NCI-H524 (cell line): ENCODE results near the gene AGFG2.
A peak's percentile ranks its signal among the peaks of the same experiment; 100 is the strongest.

Experiments used
- DNase-seq, 2 experiments: peaks; one replicate each; lab custom pipeline; 2025; lab: John Stamatoyannopoulos, UW

Gene AGFG2

DNA sequence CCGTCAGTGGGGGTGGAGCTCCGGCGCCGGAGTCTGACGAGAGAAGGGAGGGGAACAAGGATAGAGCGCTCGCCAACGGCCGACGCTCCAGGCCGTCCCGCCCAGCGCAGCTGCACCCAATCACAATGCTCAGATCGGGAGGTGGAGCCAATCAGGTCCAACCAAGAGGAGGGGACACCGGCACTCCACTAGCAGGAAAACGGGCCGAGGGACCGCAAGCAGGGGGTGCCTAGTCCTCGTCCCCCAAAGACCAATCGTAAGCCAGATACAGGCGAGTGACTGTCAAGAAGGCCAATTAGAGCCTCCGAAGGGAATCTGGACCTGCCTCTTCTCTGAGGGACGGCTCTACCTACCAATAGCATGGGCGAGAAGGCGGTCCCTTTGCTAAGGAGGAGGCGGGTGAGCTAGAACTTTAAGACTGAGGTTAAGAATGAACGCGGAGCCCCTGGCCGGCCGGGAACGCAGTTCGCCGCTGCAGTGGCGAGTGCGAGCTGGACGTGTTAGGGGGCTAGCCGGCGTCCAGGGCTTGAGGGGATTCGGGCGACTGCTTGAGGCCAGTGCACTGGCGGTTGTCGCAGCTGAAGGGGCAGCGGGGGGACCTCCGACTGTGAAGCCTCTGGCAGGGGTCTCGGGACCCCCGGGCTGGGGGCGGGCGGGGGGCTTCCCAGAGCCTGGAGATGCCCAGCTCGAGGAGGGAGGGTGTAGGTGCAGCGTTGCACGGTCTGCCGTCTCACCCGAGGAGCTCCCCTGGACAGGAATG lies 47.4 kb downstream of the AGFG2 start, which contains the start of gene FBXO24:
Gene FBXO24 (plus strand): TSS at position 63 of the 760 bp plus-strand sequence. CDS start 298 bp downstream, at position 361.
- peak; percentile 99 for DNase-seq

DNA sequence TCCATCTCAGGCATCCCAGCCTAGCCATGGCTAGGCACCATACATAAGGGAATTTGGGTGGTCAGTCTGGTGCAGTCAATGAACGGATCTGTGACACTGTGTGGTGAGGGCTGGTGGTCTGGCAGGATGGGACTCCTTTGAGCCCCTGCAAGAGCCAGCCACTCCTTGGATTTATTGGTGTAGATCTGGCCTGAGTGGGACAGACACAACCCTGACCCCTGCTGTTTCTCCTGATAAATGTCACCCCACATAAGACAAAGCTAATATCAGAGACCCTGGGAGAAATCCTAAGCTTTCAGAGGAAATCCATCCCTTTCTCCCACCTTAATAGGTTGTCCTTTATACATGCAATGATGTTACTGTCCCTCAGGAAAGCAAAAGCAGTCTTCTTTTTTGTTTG lies 49.4 kb downstream of the AGFG2 start:
- DNase-seq = peak in 1 of 2 experiments; percentile 42

DNA sequence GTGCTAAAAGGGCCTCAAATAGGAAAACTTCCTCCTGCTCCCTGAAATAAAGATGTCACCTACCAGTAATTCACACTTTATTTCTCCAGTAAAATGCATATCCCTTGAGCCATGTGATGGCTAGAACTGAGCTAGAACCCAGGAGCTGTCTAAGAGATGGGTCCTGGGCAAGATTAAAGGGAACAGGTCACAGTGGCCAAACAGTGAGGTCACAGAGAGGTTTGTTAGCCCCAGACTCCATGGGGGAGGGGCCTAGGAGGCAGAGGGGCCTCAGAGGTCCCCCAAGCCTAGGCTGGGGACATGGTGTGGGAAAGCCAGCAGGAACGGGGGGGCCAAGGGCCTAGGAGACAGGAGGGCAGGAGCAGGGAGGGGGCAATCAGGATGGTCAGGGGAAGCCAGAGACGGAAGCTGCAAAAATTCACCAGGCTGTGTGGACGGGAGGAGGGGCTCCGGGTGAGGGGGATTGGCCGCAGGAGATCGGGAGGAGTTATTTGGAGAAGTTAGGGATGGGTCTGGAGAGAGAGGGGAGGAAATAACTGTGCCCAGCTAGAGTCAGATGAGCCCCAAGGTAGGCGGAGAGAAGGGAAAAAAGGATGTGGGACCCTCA lies 50.4 kb downstream of the AGFG2 start:
- DNase-seq = no peak

DNA sequence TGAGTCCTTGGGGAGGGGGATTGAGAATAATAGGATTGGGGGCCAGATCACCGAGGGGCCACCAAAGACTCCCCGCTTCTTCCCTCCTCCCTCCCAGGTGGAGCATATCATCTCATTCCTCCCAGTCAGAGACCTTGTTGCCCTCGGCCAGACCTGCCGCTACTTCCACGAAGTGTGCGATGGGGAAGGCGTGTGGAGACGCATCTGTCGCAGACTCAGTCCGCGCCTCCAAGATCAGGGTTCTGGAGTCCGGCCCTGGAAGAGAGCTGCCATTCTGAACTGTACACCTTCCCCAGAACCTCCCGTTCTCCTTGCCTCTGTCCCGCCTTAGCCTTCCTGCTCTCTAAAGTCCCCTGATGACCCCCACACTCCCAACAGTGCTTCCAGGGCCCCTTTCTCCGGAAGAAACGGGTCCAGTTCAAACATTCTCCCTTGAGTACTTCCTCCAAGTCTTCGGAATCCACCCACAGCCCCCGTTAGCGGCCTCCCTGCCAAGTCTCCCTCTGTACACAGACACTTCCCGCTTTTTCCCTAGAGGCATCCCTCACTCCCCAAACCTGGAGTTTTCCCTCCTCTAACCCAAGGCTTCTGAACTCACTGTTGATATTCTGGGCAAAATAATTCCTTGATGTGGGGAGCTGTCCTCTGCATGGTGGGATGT lies 51.2 kb downstream of the AGFG2 start:
- no peak for DNase-seq

DNA sequence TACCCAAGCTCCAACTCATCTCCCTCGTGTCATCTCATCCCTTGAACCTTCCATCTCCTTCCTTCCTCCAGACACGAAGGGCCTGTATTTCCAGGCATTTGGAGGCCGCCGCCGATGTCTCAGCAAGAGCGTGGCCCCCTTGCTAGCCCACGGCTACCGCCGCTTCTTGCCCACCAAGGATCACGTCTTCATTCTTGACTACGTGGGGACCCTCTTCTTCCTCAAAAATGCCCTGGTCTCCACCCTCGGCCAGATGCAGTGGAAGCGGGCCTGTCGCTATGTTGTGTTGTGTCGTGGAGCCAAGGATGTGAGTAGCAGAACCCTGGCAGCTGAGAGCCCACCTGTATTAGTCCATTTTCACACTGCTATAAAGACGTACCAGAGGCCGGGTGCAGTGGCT lies 52.6 kb downstream of the AGFG2 start:
- no peak for DNase-seq

DNA sequence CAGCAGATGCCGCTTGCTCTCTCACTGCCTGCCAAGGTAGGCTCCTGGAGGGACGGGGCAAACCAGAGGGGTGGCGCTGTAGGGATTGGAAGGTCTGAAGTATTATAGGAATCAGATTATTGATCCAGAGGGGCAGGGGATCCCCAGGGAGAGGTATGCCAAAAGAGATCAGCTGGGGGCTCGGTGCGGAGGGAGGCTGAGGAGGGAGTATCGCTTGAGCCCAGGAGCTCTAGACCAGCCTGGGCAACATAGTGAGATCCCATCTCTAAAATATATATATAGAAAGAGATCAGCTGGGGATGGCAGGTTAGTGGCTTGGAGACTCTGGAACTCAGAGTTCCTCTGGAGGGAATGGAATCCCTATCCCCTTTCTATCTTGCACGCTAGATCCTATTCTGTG lies 56.2 kb downstream of the AGFG2 start:
- DNase-seq = no peak

DNA sequence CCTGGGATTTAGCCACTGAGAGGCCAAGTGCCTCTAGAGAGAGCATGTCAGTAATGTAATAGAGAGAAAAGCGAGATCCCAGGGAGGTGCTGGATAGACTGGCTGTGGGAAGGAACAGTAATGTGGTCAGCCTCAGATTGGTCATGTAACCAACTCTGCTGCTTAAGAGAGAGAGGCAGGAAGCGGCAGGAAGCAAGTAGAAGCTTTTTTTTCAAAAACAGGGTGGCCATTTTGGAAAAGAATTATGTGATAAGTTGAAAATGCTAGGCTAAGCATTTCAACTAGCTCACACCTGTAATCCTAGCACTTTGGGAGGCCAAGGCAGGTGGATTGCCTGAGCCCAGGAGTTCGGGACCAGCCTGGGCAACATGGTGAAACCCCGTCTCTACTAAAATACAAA lies 59.4 kb downstream of the AGFG2 start:
- no peak for DNase-seq

DNA sequence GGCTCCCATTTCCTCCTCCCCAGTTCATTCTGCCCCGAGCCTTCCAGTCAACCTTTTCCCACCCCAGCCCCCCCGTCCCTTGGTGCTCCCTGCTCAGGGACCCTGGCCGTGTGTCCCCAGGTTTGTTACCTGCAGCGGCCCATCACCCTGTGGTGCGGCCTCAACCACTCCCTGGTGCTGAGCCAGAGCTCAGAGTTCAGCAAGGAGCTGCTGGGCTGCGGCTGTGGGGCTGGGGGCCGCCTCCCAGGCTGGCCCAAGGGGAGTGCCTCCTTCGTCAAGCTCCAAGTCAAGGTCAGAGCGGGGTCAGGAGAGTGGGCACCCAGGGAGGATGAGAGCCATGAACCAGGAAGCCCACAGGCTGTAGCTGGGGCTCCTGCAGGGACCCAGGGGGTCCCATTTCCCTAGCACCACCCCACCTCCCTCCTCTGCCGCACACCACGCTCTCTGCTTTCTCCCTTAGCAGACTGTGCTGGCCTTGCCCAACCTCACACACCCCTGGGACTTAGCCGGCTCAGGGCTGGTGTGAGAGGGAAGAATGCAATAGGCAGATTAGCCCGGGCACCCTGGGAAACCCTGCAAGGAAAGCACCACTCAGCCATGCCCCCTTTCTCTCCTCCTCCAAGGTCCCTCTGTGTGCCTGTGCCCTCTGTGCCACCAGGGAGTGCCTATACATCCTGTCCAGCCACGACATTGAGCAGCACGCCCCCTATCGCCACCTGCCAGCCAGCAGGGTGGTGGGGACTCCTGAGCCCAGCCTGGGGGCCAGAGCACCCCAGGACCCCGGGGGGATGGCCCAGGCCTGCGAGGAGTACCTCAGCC lies 61.1 kb downstream of the AGFG2 start:
- DNase-seq = peak in 1 of 2 experiments; percentile 3

DNA sequence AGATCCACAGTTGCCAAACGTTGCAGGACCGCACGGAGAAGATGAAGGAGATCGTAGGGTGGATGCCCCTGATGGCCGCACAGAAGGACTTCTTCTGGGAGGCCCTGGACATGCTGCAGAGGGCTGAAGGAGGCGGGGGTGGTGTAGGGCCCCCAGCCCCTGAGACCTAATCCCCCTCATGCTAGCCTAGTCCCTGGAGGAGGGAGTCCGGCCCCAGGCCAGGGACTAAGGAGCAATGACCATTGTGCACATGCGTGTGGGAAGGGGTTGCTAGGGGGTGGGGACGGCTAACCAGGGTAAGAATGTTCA lies 61.7 kb downstream of the AGFG2 start:
- DNase-seq = no peak

DNA sequence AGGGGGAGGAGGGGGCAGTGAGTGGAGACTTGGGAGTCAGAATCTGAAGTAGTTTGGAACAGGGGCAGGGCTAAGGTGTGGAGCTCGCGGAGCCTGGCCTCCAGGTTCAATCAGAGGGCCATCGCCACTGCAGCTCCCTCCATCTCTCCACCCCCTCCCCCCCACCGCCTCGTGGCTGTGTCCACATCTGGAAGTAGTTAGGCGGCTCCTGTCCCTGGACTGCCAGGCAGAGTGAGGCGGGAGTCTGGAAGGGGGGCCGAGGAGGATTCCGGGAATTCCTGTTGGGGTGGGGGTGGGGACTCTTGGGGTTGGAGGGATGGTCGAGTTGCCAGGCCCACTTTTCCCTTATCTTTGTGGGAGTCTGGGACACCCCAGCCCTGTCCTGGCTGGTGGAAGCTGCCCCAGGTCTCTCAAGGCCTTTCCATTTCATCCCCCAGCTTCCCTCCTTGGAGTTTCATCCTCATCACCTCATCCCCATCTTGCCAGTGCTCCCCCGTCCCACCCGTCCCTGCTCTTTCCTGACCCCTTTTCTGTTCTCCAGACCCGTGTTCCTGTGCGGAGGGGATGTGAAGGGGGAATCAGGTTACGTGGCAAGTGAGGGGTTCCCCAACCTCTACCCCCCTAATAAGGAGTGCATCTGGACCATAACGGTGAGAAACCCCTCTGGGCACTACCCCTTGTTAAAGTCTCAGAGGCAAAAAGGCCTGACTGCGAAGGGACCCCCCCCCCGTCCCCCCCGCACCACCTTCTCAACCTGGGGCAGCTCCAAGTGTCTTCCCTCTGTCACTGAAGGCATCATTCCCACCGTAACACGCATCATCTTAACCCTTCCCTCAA lies 64.1 kb downstream of the AGFG2 start:
- peak in 1 of 2 experiments; percentile 16 for DNase-seq

DNA sequence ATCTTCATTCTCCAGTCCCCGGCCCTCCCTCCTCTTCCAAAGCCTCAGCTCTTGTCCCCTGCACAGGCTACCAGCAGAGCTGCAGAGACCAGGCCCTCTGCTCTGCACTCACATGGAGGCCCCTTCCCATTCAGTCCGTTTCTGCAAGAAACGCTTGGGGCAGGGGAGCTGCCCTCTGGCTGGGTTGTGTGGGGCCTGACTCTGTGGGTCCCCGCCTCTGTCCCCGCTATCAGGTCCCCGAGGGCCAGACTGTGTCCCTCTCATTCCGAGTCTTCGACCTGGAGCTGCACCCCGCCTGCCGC lies 64.7 kb downstream of the AGFG2 start:
- peak in 1 of 2 experiments; percentile 17 for DNase-seq

DNA sequence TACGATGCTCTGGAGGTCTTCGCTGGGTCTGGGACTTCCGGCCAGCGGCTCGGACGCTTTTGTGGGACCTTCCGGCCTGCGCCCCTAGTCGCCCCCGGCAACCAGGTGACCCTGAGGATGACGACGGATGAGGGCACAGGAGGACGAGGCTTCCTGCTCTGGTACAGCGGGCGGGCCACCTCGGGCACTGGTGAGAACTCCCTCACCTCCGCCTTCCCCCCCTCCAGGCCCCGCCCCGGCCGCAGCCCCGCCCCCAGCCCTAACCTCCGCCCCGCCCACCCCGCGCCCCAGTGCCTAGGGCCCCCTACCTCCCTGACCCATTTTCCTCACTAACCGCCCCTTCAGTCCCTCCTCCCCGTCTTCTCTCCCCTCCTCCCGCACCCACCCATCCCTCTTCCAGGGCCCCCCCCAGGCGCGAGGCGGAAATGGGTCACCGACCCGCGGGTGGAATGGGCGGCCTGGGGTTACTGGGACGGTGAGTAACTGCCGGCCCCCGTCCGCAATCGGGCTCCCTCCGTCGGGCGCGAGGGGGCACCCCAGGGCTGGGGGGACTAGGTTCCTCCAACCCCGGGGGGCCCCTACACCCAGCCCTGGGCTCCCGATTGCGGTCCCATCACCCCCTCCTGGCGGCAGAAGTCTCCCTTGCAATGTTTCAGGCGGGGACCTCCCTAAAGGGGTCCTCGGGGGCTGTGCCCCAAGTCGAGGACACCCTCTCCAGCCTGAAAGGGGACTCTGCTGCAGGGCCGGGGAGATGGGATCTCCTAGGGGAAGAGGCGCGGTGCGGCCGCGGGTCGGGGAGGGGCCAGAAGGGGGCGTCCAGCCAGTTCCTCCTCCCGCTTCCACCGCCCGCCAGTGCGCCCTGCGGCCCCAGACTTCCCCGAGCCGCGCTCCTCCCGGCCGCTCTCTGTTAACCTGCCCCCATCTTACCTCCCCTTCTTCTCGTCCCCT lies 65.3 kb downstream of the AGFG2 start:
- DNase-seq = peak; percentile 38 to 58

DNA sequence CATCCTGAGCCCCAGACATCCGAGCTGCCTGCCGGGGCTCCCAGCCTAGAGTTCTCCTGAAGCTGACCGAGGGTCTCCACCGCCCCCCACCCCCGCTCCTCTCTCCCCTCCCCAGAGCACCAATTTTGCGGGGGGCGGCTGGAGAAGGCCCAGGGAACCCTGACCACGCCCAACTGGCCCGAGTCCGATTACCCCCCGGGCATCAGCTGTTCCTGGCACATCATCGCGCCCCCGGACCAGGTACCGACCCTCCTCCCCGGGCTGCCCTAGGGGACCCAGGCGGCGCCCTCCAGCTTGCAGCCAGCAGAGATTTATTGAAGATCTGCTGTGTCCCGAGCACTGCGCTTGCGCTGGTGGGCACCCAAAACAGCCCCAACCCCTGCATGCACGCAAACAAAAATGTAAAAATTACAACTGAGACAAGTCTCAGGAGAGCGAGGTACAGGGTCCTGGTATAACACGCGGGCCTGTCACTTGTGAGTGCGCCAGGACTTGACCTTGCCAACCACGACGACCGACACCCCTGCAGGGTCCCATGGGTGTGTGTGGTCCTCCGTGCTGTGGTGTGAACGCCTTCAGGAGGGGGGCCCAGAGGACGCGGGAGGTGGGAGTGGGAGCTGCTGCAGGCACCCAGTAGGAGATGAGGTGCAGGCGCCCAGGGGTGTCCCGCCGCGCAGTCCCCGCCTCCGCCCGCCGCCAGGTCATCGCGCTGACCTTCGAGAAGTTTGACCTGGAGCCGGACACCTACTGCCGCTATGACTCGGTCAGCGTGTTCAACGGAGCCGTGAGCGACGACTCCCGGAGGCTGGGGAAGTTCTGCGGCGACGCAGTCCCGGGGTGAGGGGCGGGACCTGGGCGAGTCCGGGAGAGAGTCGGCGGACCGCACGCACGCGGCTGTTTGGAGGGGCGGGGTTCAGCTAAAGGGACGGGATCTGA lies 66.2 kb downstream of the AGFG2 start:
- DNase-seq = no peak

DNA sequence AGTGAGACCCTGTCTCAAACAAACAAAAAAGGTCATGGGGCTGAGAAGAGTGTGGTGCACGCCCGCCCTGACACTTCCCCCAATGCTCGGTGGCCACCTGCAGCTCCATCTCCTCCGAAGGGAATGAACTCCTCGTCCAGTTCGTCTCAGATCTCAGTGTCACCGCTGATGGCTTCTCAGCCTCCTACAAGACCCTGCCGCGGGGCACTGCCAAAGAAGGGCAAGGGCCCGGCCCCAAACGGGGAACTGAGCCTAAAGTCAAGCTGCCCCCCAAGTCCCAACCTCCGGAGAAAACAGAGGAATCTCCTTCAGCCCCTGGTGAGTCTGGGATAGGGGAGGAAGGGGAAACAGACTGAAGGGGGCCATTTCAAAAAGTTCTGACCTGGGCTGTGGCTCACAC lies 67.3 kb downstream of the AGFG2 start:
- DNase-seq = no peak

DNA sequence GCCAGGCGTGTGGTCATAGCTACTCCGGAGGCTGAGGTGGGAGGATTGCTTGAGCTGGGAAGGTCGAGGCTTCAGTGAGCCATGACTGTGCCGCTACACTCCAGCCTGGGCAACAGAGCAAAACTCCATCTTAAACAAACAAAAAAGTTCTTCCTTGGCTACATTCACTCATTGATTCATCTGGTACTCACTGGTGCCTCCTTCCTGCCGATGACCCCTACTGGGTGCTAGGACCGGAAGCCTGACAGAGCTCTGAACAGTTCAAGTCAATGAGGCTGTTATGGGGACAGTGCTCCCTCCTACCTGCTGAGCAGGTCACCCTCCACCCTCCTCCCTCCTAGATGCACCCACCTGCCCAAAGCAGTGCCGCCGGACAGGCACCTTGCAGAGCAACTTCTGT lies 68.1 kb downstream of the AGFG2 start:
- no peak for DNase-seq

DNA sequence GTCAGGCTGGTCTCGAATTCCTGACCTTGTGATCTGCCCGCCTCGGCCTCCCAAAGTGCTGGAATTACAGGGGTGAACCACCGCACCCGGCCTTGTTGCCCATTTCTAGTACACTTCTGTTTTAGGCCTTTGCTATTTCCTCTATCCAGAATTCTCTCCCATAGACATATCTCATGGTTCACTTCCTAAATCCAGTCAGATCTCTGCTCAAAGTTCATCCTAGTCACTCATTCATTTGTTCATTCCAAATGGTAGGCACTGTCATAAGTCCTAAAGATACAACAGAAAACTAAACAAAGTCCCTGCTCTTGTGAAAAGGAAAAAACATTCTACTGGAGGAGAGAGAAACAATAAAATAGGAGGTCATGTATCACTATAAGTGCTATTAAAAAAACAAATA lies 71.0 kb downstream of the AGFG2 start:
- no peak for DNase-seq

DNA sequence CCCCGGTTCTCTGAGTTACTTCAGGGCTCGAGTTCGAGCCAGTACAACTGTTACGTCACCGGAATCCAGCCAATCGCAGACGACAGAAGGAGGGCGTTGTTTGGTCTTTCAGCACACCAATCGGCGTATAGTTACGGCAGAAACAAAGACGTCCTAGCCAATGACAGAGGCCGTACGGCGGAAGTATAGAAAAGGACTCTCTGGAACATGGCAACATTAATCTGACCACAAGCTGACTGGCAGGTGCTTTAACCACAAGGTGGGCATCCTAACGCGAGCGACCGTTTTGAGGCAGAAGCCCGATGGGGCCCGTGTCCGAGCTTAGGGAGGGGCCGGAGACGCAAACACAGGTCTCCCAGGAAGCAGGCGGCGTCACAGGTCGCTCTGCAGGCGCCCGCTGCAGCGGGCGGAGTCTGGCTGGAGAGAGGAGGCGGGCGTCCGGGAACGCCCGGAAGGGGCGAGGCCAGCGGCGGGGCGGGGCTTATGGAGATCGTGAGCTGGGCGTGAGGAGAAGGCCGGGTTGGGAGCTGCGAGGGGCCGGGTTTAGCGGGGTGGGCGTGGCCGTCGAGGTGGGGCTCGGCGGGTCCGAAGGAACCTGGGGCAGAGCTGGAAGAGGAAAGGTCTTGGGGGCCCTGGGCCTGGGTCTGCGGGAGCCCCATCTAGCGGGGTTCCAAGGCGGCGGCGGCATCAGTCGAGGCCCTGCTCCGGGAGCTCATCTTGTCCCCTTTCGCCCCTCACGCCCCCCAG lies 73.2 kb downstream of the AGFG2 start, which contains the start of gene MOSPD3:
Gene MOSPD3 (plus strand): TSS at position 558 of the 747 bp plus-strand sequence. CDS start 252 bp downstream, outside the sequence.
- DNase-seq = peak; percentile 96 to 99

DNA sequence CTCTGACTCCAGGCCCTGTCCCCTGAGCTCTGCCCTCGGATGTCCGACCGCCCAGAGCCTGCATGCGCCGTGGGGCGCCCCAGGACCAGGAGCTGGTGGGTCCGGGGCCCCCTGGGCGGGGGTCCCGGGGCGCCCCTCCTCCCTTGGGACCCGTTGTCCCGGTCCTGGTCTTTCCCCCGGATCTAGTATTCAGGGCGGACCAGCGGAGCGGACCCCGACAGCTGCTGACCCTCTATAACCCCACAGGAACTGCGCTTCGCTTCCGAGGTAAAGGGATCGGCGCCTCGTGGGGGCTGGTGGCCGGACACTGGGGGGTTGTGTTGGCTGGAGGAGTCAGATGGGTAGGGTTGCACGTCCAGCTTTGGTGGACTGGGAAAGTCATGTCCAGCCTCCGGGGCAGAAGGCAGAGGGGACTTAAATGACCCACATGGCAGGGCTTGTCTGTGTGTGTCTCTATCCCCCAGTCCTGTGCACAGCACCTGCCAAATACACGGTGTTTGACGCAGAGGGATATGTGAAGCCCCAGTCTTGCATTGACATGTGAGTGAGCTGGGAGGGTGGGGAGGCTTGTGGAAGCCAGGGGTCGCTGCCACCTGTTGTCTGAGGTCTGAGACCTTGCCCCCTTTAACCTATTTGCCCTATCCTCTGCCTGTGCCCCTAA lies 73.9 kb downstream of the AGFG2 start:
- DNase-seq = peak in 1 of 2 experiments; percentile 15
